ENCODE results near the gene TTLL6. TPM values are rescaled to one million over a fixed set of nuclear protein-coding genes. Genes with fewer than 3 reads are reported as not detected.
"Not testable (repeated sequence)": the region's sequence is repeated elsewhere in the genome, so short reads cannot be mapped to it uniquely, and the experiment has no call there.

The TTLL6 gene
- under 1 TPM in 3 of 4 donors, not detected in 1; 0.24 to 0.67 (median 0.32) TPM for polyA plus RNA-seq (ENCODE audit: insufficient read length in 4 of 4)

- DNase-seq (ENCODE audit: low read depth in 4 of 4, low spot score in 3 of 4) = peak; percentile 71 to 84 (median 79)
These were observed at the start of gene TTLL6 for GRCh38 chr17:48816774-48817590. Gene TTLL6 (minus strand): TSS chr17:48817229. CDS start chr17:48817072, 157 bp downstream.

- no peak for DNase-seq (ENCODE audit: low read depth in 4 of 4, low spot score in 3 of 4)
These were observed 43.4 kb upstream of the TTLL6 start for GRCh38 chr17:48860456-48860855.

DNA sequence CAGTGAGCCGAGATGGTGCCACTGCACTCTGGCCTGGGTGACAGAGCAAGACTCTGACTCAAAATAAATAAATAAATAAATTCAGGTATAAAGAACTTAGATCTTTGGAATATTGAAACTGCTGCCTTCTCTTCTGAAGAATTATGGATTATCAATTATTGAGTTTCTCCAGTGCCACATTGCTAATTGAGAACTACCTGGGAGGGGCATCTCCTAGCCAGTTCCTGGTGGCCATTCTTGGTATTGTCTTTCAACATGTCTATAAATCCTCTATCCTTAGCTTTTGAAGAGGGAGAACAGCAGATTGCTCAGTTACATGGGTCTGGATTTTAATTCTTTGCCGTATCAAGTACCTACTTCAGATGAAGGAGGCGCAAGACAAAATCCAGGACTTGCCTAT is 43.0 kb upstream of the TTLL6 start:
- DNase-seq (ENCODE audit: low read depth in 4 of 4, low spot score in 3 of 4) = no peak

DNA sequence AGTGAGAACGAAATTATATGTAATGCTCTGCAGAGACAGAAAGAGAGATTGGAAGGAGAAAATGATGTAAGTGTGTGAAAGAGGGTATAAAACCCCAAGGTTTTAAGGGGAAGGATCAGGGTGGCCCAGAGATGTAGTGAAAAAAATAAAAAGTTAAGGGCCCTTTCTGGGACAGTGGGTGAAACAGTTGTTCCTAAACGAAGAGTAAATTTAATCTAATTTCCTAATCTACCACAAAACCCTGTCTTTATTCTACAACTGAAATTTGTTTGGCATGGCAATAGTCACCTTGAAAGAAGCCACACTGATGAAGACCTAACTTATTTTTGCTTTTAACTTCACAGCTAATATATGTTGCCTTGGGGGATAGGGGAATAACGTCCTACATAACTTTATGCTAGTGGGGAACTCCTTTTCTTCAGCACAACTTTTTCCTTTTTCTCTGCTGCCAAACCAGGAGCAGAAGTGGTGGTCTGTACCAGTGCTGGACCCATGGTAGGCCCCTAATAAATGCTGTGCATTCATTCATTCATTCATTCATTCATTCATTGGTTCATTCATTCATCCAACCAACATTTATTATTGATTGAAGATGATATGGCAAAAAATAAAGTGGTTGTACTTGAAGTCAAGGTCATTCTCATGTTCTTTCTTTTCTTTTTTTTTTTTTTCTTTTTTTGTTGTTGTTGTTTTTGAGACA is 39.2 kb upstream of the TTLL6 start:
- no peak for DNase-seq (ENCODE audit: low read depth in 4 of 4, low spot score in 3 of 4)

DNA sequence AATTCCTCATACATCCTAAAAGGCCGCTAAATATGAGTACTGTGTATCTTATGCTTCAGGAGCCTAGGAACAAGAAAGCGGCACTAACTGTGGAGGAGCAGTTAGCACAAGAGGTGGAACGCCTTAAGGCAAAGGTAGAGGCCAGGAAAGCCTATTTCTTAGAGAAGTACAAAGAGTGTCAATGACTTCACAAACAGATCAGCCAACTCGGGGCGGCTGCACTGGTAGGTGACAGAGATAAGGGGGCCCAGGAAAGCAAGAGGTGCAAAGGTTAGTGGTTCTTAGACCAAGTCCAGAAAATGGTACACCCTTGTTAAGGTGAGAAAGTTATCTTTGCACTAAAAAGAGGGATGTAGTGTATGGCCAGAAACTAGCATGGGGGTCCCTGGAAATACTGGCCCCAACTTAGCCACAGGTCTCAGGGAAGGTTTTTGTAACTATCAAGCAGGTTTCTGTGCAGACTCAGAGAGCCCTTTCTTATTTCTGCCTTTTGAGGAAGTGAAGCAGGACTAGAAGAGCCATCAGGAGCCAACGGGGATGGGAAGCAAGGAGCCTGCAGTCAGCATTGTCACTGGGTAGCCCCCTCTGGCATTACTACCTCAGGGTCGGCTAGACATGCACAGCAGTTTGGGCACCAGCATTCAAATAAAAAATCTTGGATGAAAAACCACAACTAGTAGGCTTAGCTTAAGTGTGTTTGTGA is 37.9 kb upstream of the TTLL6 start:
- no peak for DNase-seq (ENCODE audit: low read depth in 4 of 4, low spot score in 3 of 4)

GRCh38 chr17:48850792-48851323 is 33.8 kb upstream of the TTLL6 start:
- no peak for DNase-seq (ENCODE audit: low read depth in 4 of 4, low spot score in 3 of 4)

- DNase-seq (ENCODE audit: low read depth in 4 of 4, low spot score in 3 of 4) = no peak
These were observed 26.3 kb upstream of the TTLL6 start for GRCh38 chr17:48843187-48843900.

GRCh38 chr17:48842746-48843145 is 25.7 kb upstream of the TTLL6 start:
- no peak for DNase-seq (ENCODE audit: low read depth in 4 of 4, low spot score in 3 of 4)

DNA sequence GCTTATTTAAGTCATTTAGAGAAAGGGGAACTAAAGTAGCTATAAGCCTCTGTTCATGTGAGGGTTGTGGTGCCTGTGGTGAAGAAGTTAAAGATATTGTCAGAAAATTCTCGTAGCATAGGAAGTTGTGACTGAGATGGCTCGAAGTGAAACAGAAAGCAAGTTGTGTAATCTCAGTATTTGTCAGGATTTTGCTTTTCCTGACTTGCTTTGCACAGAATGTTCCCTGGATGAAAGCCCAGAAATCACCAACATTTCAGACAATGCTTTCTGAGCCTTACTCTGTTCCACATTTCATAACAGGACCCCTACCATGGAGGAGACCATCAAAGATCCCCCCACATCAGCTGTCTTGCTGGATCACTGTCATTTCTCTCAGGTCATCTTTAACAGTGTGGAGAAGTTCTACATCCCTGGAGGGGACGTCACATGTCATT is 24.4 kb upstream of the TTLL6 start:
- no peak for DNase-seq (ENCODE audit: low read depth in 4 of 4, low spot score in 3 of 4)

GRCh38 chr17:48840441-48840840 is 23.4 kb upstream of the TTLL6 start:
- no peak for DNase-seq (ENCODE audit: low read depth in 4 of 4, low spot score in 3 of 4)

- not testable (repeated sequence) for DNase-seq (ENCODE audit: low read depth in 4 of 4, low spot score in 3 of 4)
These were observed 20.4 kb upstream of the TTLL6 start for GRCh38 chr17:48837458-48837857.

GRCh38 chr17:48835971-48836370 is 18.9 kb upstream of the TTLL6 start:
- no peak for DNase-seq (ENCODE audit: low read depth in 4 of 4, low spot score in 3 of 4)

- no peak for DNase-seq (ENCODE audit: low read depth in 4 of 4, low spot score in 3 of 4)
These were observed 17.9 kb upstream of the TTLL6 start for GRCh38 chr17:48834973-48835372.

GRCh38 chr17:48831549-48831883 is 14.5 kb upstream of the TTLL6 start:
- no peak for DNase-seq (ENCODE audit: low read depth in 4 of 4, low spot score in 3 of 4)

DNA sequence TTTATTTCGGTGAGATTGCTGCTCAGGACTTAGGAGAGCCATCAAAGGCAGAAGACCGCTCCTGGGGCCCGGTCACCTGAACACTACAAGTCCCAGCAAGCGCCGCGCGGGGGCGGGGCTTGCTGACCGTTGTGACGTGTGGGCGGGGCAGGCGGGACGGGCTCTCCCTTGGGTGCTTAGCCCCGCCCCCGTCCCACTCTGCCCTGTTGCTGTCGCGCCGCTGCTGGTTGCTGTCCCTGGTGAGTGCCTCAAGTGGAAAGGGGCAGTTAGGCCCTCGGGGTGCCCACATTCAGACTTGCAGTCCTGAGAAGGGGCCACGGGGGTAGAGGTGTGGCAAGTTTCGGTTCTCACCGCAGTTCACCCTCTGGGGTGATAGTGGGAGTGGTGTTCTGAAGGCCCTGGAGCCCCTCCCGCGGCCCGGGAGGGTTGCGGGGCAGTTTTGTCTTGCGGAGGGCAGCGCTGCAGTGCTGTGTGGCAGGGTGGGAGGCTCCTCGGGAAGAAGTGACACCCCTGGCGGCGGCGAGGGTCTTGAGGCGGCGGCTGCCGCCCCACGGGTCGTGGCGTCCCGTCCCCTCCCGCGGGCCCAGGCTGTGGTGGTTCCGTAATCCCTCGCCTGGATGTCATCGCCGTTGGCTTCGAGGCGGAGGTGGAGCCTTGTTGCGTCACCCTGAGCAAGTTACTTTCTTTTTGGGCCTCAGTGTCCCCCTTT is 14.0 kb upstream of the TTLL6 start, which contains the start of gene CALCOCO2:
TSS of gene CALCOCO2 (plus strand) at position 196 of the 709 bp plus-strand sequence. CDS start 10,673 bp downstream, outside the sequence.
- peak; percentile 76 to 87 (median 83) for DNase-seq (ENCODE audit: low read depth in 4 of 4, low spot score in 3 of 4)

GRCh38 chr17:48825446-48826381 is 8.7 kb upstream of the TTLL6 start:
- no peak for DNase-seq (ENCODE audit: low read depth in 4 of 4, low spot score in 3 of 4)

DNA sequence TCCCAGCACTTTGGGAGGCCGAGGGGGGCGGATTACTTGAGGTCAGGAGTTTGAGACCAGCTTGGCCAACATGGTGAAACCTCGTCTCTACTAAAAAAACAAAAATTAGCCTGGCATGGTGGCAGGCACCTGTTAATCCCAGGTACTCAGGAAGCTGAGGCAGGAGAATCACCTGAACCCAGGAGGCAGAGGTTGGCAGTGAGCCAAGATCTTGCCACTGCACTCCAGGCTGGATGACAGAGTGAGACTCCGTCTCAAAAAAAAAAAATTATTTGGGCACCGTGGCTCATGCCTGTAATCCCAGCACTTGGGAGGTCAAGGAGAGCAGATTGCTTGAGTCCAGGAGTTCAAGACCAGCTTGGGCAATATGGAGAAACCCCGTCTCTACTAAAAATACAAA is 3.9 kb upstream of the TTLL6 start:
- not testable (repeated sequence) for DNase-seq (ENCODE audit: low read depth in 4 of 4, low spot score in 3 of 4)

GRCh38 chr17:48819466-48819865 is 2.4 kb upstream of the TTLL6 start:
- DNase-seq (ENCODE audit: low read depth in 4 of 4, low spot score in 3 of 4) = no peak

Measured in left renal pelvis (tissue), 4 donors.